Activated CD8-positive, alpha-beta memory T cell treated with anti-CD3 and anti-CD28 coated beads, Interleukin-2, amount 50 U/mL, for 24 hours (primary cell): ENCODE measurements around the gene NT5C1B.

ENCODE experiments used
- DNase-seq: peaks from one replicate; pipeline ENCODE4 v3.0.0-alpha.2; 2020; ENCODE audit errors: extremely low read depth

Gene NT5C1B

DNA sequence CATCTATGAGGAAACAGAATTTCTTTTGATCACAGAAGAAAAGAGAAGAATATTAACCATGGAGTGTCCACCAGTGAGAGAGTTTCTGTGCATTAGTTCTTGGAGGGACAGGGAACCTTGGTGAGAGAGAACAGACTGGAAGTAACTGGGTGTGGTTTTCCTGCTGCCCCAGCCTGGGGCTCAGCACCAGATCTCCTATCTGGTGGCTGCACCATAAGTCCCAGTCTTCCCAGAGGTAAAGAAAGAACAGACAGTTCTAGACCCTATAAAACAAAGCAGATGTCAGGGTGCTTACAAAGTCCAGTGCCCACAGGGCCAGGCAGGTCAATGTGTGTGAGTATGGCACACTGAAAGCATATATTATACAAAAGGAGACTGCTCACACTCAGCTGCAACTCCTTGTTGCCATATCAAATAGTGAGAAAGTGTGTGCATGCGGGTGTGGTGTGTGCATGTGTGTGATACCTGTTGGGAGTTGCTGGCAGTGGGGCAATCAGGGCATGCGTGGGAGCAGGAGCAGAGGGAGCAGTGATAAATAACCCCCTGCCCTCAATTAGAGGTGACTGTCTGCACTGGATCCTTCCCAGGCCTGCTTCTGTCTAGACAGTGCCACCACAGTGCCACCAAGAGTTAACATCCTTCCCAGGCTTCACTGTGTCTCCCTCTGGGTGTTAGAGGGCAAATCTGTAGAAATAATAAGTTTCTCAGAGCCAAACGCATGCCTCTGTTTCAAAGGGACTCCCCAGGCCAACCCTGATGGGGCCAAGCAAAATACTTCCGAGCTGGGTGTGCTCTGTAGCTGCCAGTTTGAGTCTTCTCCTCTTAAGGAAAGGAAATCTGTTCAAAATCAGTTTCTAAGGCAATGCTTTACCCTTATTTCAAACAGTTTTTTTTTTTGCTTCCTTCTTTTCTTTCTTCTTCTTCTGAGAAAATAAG, 74.6 kb downstream of the NT5C1B start:
- DNase-seq, result no peak
